H9 (cell line): ENCODE results near the gene ADARB2. TPM values are rescaled to one million over a fixed set of nuclear protein-coding genes. Genes with fewer than 3 reads are reported as not detected.
A peak's percentile ranks its signal among the peaks of the same experiment; 100 is the strongest.

ENCODE experiments used
- DNase-seq: peaks from one replicate; pipeline ENCODE4 v3.0.0-alpha.2; 2017
- H2AFZ ChIP-seq: one replicate; pipeline ENCODE4 v1.6.1; 2013; ENCODE audit warnings: mild to moderate bottlenecking, low read length, control low read depth, moderate library complexity
- H2AK5ac ChIP-seq: 2 replicates; pipeline ENCODE4 v1.6.1; 2013; ENCODE audit warnings: low read length, control low read depth, mixed read lengths; ENCODE audit not compliant: insufficient read length
- H2BK120ac ChIP-seq: one replicate; pipeline ENCODE4 v1.6.1; 2013; ENCODE audit warnings: low read depth, mild to moderate bottlenecking, low read length, control low read depth, inconsistent platforms; ENCODE audit not compliant: poor library complexity, severe bottlenecking
- H2BK12ac ChIP-seq: 2 replicates; pipeline ENCODE4 v1.6.1; 2013; ENCODE audit warnings: low read length, control low read depth, mixed read lengths, low read depth; ENCODE audit not compliant: insufficient read length
- H2BK15ac ChIP-seq: 2 replicates; pipeline ENCODE4 v1.6.1; 2013; ENCODE audit warnings: low read depth, low read length, control low read depth
- H2BK20ac ChIP-seq: one replicate; pipeline ENCODE4 v1.6.1; 2013; ENCODE audit warnings: low read depth, mild to moderate bottlenecking, low read length, control low read depth, inconsistent platforms; ENCODE audit not compliant: poor library complexity, severe bottlenecking
- H2BK5ac ChIP-seq: 2 replicates; pipeline ENCODE4 v1.6.1; 2013; ENCODE audit warnings: low read length, control low read depth, mixed read lengths; ENCODE audit not compliant: insufficient read length
- H3K14ac ChIP-seq: 2 replicates; pipeline ENCODE4 v1.6.1; 2013; ENCODE audit warnings: low read length, control low read depth; ENCODE audit not compliant: insufficient read depth
- H3K18ac ChIP-seq: 2 replicates; pipeline ENCODE4 v1.6.1; 2013; ENCODE audit warnings: low read depth, mild to moderate bottlenecking, mixed read lengths, low read length, control low read depth; ENCODE audit not compliant: insufficient read length
- H3K23ac ChIP-seq: 2 replicates; pipeline ENCODE4 v1.6.1; 2013; ENCODE audit warnings: low read length, control low read depth, mixed read lengths, low read depth; ENCODE audit not compliant: insufficient read length
- H3K23me2 ChIP-seq: 2 replicates; pipeline ENCODE4 v1.6.1; 2013; ENCODE audit warnings: low read depth, mild to moderate bottlenecking, mixed read lengths, low read length, control low read depth; ENCODE audit not compliant: insufficient read length, poor library complexity, severe bottlenecking
- H3K27ac ChIP-seq: 2 replicates; pipeline ENCODE4 v1.5.1; 2013; ENCODE audit warnings: low read length, control low read depth, mixed read lengths, low read depth; ENCODE audit not compliant: insufficient read length
- H3K27me3 ChIP-seq: 2 replicates; pipeline ENCODE4 v1.6.1; 2013; ENCODE audit warnings: low read length, control low read depth, inconsistent platforms; ENCODE audit not compliant: insufficient read depth
- H3K4ac ChIP-seq: 2 replicates; pipeline ENCODE4 v1.6.1; 2013; ENCODE audit warnings: low read depth, mild to moderate bottlenecking, control low read depth, inconsistent platforms, low read length, moderate library complexity
- H3K4me1 ChIP-seq: 2 replicates; pipeline ENCODE4 v1.6.1; 2013; ENCODE audit warnings: low read length, control low read depth, inconsistent platforms; ENCODE audit not compliant: insufficient read depth
- H3K4me2 ChIP-seq: 2 replicates; pipeline ENCODE4 v1.6.1; 2013; ENCODE audit warnings: low read length, control low read depth, mixed read lengths; ENCODE audit not compliant: insufficient read length, insufficient read depth
- H3K56ac ChIP-seq: 2 replicates; pipeline ENCODE4 v1.6.1; 2013; ENCODE audit warnings: low read depth, mild to moderate bottlenecking, mixed read lengths, low read length, control low read depth; ENCODE audit not compliant: insufficient read length
- H3K79me1 ChIP-seq: 2 replicates; pipeline ENCODE4 v1.6.1; 2013; ENCODE audit warnings: low read depth, mild to moderate bottlenecking, moderate library complexity, low read length, control low read depth, inconsistent platforms; ENCODE audit not compliant: insufficient read depth, poor library complexity, severe bottlenecking
- H3K79me2 ChIP-seq: 2 replicates; pipeline ENCODE4 v1.6.1; 2013; ENCODE audit warnings: low read length, control low read depth, inconsistent platforms; ENCODE audit not compliant: insufficient read depth
- H3K9ac ChIP-seq: 2 replicates; pipeline ENCODE4 v1.6.1; 2013; ENCODE audit warnings: low read length, control low read depth, mixed read lengths; ENCODE audit not compliant: insufficient read length; ENCODE audit errors: extremely low read depth
- H3K9me3 ChIP-seq: one replicate; pipeline ENCODE4 v1.6.1; 2013; ENCODE audit warnings: low read depth, low read length, inconsistent platforms; ENCODE audit not compliant: control insufficient read depth
- H3T11ph ChIP-seq: one replicate; pipeline ENCODE4 v1.6.1; 2013; ENCODE audit warnings: mild to moderate bottlenecking, low read length, control low read depth, inconsistent platforms
- H4K20me1 ChIP-seq: one replicate; pipeline ENCODE4 v1.6.1; 2013; ENCODE audit not compliant: control insufficient read depth, insufficient read length, insufficient read depth
- H4K5ac ChIP-seq: 2 replicates; pipeline ENCODE4 v1.6.1; 2013; ENCODE audit warnings: low read depth, mild to moderate bottlenecking, mixed read lengths, low read length, control low read depth; ENCODE audit not compliant: insufficient read length
- H4K8ac ChIP-seq: replicated peaks from 2 replicates; pipeline ENCODE4 v1.6.1; 2013; ENCODE audit warnings: low read length, control low read depth, mixed read lengths, low read depth; ENCODE audit not compliant: insufficient read length
- H4K91ac ChIP-seq: 2 replicates; pipeline ENCODE4 v1.6.1; 2013; ENCODE audit warnings: low read depth, mild to moderate bottlenecking, moderate library complexity, mixed read lengths, low read length, control low read depth; ENCODE audit not compliant: insufficient read length
- H3K27ac Mint-ChIP-seq, 3 experiments: 2 replicates in 2 of 3; 3 replicates in 1 of 3; pipeline ENCODE4 v1.8.0; 2020 to 2021; ENCODE audit warnings: mixed read lengths in 3 of 3, mild to moderate bottlenecking in 1 of 3, moderate library complexity in 1 of 3
- H3K27me3 Mint-ChIP-seq: 2 replicates; pipeline ENCODE4 v1.8.0; 2021; ENCODE audit warnings: low read depth, mild to moderate bottlenecking, moderate library complexity, mixed read lengths
- H3K36me3 Mint-ChIP-seq, 3 experiments: 2 replicates in 2 of 3; 3 replicates in 1 of 3; pipeline ENCODE4 v1.8.0; 2020 to 2021; ENCODE audit warnings: low read depth in 3 of 3, mixed read lengths in 3 of 3; ENCODE audit not compliant: insufficient read depth in 1 of 3
- H3K4me1 Mint-ChIP-seq, 2 experiments: 2 replicates each; pipeline ENCODE4 v1.8.0; 2020; ENCODE audit warnings: mixed read lengths in 2 of 2
- H3K4me3 Mint-ChIP-seq, 2 experiments: 2 replicates in 1 of 2; 3 replicates in 1 of 2; pipeline ENCODE4 v1.8.0; 2020 to 2021; ENCODE audit warnings: mild to moderate bottlenecking in 2 of 2, mixed read lengths in 2 of 2, moderate library complexity in 1 of 2
- H3K9me3 Mint-ChIP-seq, 2 experiments: 2 replicates in 1 of 2; 3 replicates in 1 of 2; pipeline ENCODE4 v1.8.0; 2020; ENCODE audit warnings: mild to moderate bottlenecking in 2 of 2, mixed read lengths in 2 of 2, moderate library complexity in 1 of 2
- WGBS: extraction: QIAGEN DNeasy Blood & Tissue Kit; methylation state at CpG from one replicate; pipeline ENCODE4 v1.1.7; 2013; ENCODE audit warnings: missing lambda C conversion rate, low lambda C conversion rate, mixed read lengths; ENCODE audit not compliant: insufficient read length; ENCODE audit errors: extremely low coverage; 5-methylcytosine and 5-hydroxymethylcytosine counted together
- total RNA-seq: library from RNA; stranded (reverse); gene quantifications from 2 replicates; pipeline ENCODE4 v1.2.1, GENCODE V29; 2021
- TF ChIP-seq, protein P1 (sequence below): fragments of 200-600 bp; sonication (generic); conservative IDR thresholded peaks from 3 replicates; pipeline ENCODE4 v1.8.0; 2021; ENCODE audit warnings: antibody characterized with exemption, mild to moderate bottlenecking

ADARB2 gene
- total RNA-seq, 1 experiment from 2014 or later = 0.87 TPM

DNA sequence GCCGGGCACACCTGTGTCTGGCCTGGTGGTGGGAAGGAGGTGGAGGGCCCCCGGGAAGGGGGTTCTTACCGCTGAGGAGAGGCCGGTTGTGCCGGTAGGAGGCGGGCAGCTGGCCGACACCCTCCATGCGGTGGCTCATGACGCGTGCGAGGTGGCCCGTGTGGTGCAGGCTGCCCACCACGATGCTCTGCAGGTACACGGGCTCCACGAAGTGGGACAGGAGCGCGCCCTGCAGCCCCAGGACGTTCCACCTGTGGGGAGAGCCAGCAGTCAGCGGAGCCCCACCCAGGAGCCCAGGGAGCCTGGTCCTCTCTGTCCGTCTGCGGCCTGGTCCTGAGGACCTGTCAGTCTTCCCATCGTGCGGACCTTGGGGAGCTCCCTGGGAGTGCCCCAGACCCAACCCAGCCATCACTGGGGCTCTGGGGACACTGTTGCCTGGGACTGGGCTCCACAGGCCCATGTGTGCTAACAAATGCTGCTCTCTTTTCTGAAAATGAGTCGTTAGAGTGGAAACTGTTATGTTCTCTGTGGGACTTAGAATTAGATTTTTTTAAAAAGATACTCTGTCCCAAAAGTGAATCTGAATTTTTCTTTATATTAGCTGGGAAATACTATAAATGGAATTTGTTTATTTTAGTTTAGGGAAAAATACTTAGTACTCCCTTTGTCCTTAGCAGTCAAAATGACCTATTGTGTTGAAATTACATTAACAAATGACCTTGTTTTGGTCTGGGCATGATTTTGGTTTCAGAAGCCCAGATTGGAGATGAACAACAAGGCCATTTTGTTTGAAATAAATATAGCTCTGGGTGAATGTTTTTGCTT is 537.2 kb downstream of the ADARB2 start:
- no peak overlapping the region for H3K27ac ChIP-seq
- H3K27me3 Mint-ChIP-seq = peaks cover 4% of the 10 kb centered on the region
- H3K9ac ChIP-seq = no peak overlapping the region
- no peak overlapping the region for H2BK12ac ChIP-seq
- H3K4ac ChIP-seq = no peak overlapping the region
- no peak overlapping the region for H3K27ac Mint-ChIP-seq
- no peaks in the 10 kb centered on the region for H3K36me3 Mint-ChIP-seq
- peaks cover 24 to 37% of the 10 kb centered on the region in 2 experiments for H3K4me1 Mint-ChIP-seq
- no peaks in the 10 kb centered on the region for H3K79me2 ChIP-seq
- peak; percentile 35 for DNase-seq
- no peak overlapping the region for H3K4me3 Mint-ChIP-seq
- no peak overlapping the region for H2BK20ac ChIP-seq
- H3K23ac ChIP-seq = no peak overlapping the region
- H3K79me1 ChIP-seq = no peaks in the 10 kb centered on the region
- no peaks in the 10 kb centered on the region for H3K9me3 ChIP-seq
- H3K18ac ChIP-seq = no peak overlapping the region
- H3K4me1 ChIP-seq = peaks cover 7% of the 10 kb centered on the region; the same call in 1 of the 2 replicates
- TF ChIP-seq, protein P1, sequence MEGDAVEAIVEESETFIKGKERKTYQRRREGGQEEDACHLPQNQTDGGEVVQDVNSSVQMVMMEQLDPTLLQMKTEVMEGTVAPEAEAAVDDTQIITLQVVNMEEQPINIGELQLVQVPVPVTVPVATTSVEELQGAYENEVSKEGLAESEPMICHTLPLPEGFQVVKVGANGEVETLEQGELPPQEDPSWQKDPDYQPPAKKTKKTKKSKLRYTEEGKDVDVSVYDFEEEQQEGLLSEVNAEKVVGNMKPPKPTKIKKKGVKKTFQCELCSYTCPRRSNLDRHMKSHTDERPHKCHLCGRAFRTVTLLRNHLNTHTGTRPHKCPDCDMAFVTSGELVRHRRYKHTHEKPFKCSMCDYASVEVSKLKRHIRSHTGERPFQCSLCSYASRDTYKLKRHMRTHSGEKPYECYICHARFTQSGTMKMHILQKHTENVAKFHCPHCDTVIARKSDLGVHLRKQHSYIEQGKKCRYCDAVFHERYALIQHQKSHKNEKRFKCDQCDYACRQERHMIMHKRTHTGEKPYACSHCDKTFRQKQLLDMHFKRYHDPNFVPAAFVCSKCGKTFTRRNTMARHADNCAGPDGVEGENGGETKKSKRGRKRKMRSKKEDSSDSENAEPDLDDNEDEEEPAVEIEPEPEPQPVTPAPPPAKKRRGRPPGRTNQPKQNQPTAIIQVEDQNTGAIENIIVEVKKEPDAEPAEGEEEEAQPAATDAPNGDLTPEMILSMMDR = no peak
- H2AK5ac ChIP-seq = no peak overlapping the region
- H4K8ac ChIP-seq = no peak overlapping the region
- no peak overlapping the region for H3T11ph ChIP-seq
- no CpG with 5 or more reads among the region's 24 CpGs for WGBS
- no peak overlapping the region for H3K4me2 ChIP-seq
- no peak overlapping the region; the same call in 1 of the 2 replicates for H3K14ac ChIP-seq
- no peak overlapping the region for H2BK15ac ChIP-seq
- no peaks in the 10 kb centered on the region for H3K27me3 ChIP-seq
- no peaks in the 10 kb centered on the region for H3K9me3 Mint-ChIP-seq
- no peak overlapping the region for H2BK5ac ChIP-seq
- H2BK120ac ChIP-seq = no peak overlapping the region
- no peak overlapping the region for H4K5ac ChIP-seq
- H3K56ac ChIP-seq = no peak overlapping the region
- no peaks in the 10 kb centered on the region for H4K20me1 ChIP-seq
- no peaks in the 10 kb centered on the region for H3K23me2 ChIP-seq
- no peak overlapping the region for H4K91ac ChIP-seq
- H2AFZ ChIP-seq = no peak overlapping the region
